GM19238 (cell line): ENCODE data around the gene HIVEP3.

Experiments
- DNase-seq: peaks from one replicate; pipeline ENCODE4 v3.0.0; 2011; ENCODE audit warnings: low spot score; ENCODE audit not compliant: insufficient read length

Gene HIVEP3

DNA sequence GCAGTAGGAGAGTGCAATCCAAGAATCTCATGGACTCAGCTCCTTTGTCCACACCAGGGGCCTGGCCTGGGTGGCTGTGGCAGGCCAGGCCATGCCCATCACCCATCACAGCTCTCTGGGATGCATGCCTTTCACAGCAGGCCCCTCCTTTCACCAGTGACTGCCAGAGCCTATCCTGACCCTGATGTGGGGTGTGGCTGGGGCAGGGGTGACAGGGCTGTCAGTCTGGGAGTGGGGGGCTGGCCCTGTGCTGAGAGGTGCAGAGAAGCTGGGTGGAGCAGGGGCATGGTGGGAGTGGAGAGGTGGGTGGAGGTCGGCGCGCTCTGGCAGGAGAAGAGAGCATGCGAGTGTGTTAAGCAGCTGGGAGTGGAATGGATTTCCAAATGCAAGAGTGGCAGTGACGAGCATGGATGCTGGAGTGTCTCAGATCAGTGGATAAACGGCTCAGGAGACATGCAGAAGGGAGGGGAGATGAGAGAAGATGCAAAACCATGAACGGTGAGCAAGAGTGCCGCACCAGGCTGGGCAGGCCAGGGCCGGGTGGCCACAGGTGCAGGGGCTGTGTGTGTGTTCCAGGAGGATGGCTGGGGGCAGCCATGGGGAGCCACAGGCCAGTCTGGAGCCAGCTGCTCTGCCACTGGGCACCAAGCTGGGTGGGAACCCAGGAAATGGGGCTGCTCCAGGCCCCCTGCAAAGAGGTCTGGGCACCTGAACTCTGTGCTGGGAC lies 394.6 kb downstream of the HIVEP3 start:
- no peak for DNase-seq

DNA sequence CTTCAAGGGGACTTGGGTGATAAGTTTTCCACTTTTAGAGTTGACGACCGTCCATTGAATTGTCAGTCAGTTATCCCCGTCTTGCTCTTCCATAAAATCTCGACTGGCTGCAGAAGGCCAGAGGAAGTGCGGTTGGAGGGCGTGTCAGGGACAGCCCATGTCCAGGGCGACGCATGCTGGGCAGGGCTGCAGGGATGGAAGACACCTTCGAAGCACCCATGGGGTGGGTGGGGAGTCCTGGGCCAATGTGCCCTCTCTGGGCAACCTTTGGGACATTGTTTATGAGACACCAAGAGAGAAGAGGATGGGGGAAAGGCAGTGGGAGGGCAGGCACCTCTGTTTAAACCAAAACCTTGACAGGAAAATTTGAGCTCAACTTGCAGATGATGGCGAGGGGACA lies 395.7 kb downstream of the HIVEP3 start:
- no peak for DNase-seq

DNA sequence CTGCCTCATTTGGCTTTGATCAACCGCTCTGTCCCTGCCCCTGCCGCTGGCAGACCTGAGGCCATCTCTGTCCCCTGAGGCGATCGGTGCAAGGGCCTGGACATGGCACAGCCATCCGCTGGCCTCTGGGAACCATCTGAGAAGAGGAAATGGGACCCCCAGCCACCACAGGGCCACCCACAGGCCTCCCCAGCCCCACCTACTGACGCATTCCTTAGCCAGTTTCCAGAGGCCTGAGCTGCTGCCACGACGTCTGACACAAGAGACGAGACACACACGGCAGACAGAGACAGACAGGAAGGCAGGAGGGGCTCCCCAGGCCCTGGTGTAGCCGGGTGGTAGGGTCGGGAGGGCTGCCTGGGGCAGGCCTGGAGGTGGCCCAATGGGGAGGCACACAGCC lies 397.0 kb downstream of the HIVEP3 start:
- no peak for DNase-seq

DNA sequence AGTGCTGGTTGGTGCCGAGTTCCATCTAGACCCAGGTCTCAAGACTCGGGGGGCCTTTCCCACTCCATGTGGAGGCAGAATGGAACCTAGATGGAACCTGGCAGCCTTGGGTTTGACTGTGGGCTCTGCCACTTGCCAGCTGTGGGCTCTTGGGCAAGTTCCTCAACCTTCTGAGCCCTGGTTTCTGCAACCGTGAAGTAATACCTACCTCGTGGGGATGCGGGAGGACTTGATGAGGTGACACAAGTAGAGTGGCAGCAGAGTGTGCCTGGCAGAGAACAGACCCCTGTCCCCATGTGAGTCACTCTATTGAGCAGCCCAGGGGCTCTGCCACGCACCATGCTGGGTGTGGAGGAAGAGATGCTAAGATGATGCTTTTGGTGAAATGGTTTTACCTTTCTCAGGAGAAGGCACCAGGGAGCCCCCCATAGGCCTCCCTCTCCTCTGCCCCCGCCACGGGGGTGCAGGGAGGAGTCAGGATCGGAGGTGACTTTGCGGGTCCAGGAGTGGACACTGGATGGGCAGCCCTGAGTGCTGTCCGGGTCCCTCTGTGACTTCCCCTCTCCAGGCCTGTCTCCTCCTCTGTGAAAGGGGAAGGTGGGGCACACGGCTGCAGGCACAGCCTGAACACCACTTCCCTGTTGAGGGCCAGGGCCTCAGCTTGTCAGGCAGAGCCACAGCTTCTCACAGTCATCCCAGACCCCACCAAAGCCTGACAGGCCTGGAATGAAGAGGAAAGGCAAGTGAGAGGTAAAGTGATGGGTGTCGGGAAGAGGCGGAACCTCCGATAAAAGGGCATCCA lies 397.6 kb downstream of the HIVEP3 start:
- DNase-seq = no peak

DNA sequence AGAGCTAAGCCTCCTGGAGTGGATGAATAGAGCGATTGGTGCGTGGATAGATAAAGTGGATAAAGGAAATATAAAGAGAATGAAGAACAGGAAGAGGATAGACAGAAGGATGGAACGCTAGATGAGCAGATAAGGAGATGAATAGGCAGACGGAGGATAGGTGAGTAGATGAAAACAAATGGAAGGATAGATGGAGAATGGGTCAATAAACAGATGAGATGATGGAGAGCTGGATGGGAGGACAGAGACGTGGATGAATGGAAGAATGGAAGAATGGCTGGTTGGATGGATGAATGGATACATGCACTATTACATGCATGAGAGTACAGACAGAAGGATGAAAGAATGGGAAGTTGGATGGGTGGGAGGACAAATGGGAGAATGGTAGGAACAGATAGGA lies 399.1 kb downstream of the HIVEP3 start:
- DNase-seq = no peak

DNA sequence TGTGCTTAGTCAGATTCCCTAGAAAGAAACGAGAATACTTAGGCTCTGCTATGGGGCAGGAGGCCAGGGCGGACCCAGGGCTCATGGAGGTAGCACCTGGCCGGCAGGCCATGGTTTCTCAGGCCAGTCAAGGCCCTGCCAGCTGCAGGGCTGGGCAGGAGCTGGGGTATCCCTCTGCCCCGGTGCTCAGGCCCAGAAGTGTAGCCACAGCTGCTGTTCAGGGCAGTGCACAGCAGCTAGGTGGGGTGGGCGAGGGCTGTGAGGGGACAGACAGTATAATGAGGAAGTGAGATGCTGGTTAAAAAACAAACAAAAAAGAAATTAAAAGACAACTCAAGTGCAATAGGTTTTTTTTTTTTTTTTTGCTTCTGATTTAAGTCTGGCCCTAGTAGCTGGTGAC lies 400.3 kb downstream of the HIVEP3 start:
- no peak for DNase-seq

DNA sequence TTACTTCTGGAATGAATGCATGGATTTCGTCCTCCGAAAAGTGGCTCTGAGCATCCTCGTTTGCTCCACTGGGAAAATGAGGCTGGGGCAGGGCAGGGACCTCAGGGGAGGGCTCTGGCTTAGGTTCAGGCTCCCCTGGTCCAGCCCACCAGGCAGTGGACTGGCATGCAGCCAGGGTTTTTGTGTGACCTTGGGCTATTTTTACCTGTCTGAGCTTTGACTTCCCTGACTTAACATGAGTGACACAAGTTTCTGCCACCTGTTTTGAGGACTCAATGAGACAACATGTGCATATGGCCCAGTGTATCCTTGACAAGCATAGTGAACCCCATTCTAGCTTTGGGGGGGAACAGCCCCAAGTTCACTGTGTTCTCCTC lies 401.7 kb downstream of the HIVEP3 start:
- DNase-seq = no peak

DNA sequence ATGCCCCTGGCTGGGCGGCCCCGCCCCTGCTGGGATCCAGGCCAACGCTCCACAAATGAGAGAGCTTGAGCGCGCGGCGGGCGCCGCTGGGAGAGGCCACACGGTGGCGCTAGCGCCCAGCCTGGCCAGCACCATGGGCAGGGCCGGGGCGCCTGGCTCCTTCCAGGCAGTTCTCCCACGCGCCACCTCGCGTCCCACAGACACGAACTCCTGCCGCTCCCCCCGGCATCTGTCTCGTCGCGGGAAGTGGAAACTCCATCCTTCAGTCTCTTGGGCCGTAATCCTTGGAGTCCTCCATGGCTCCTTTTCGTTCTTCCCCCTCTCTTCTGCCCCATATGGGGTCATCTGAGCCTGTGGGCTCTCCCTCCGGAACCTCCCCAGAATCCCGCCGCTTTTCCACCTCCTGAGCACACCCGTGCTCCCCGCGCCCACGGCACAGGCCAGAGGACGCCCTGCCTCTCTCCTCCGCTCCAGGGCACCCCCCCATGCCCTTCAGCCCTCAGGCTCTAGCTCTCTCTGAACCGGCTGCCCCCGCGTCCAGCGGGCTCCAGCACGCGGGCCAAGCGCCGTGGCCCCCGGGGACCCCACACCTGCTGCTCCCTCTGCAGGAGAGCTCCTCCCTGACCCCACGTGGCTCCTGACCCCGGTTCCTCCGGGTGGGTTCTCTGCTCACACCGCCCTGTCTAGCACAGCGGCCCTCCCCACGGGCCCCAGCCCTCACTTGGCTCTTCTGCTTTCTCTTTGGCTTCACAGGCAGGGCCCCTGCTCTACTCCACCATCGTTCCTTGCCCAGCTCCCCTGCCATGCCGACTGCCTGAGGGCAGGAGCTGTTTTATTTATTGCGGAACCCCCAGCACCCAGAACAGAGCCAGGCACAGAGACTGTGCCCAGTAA lies 402.3 kb downstream of the HIVEP3 start:
- peak; percentile 89 for DNase-seq

DNA sequence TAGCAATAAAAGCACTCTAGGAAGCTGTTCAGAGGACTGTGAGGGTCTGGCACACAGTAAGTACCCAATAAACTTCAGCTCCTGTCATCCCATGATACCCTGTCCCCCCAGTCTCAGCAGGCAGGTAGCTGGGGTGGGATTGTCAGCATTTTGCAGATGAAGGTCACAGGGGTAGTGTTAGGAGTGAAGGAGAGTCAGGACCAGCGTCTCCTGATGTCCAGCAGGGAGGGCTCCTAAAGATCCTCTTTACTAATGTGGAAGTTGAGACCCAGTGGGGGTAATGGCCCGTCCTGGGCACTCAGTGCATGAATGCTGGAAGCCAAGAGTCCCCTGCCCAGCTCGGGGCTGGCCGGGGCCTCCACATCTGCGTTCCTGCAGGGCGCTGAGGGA lies 402.9 kb downstream of the HIVEP3 start:
- no peak for DNase-seq

DNA sequence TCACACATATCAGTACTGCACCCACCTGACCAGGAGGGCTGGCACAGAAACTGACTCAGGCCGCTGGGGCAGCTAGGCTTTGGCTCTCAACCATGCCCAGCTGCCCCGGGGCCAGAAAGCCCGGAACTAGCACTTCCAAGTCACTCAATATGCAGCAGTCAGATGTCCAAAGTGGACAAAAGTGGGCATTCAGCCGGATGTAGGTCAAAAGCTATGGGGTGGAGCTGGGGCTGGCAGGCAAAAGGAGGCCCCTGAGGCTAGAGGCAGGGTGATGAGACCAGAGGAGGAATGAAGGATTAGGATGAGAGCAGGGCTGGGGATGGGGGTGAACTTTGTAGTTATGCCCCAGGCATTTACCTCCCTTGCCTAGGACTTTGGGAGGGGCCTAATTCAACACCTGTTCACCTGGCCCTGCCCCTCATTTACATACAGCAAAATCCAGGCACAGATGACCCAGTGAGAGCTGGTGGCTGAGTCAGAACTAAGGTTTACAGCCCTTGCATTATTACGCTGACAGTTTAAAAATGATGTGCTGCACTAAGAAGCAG lies 403.5 kb downstream of the HIVEP3 start:
- DNase-seq = no peak

DNA sequence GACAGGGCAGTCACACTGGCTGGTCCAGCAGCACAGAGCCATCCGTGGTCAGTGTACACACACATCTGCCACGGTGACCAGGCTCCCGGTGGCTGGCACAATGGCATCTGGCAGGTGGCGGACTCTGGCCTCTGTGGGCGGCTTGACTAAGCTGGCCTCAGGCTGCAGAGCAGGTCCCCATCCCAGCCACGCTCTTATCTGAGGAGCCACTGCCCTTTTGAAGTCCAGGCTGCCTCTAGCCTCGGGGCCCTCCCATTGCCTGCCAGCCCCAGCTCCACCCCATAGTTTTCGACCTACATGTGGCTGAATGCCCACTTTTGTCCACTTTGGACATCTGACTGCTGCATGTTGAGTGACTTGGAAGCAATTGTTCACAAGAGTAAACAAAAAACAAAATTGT lies 404.3 kb downstream of the HIVEP3 start:
- no peak for DNase-seq

DNA sequence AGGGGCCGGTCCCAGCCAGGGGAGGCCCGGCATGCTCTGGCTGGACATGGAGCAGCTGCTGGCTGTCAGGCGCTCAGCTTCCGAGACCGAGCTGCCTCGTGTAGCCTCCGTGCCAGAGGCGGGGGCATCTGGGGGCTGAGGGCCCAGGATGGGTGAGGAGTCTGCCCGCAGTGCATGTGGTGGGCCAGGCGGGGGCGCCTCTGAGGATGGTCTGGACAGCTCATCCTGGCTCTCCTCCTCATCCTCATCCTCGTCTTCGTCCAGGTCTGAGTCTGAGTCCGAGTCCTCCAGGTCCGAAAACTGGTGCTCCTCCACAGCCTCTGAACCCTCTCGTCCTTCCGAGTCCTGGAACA lies 405.4 kb downstream of the HIVEP3 start:
- no peak for DNase-seq

DNA sequence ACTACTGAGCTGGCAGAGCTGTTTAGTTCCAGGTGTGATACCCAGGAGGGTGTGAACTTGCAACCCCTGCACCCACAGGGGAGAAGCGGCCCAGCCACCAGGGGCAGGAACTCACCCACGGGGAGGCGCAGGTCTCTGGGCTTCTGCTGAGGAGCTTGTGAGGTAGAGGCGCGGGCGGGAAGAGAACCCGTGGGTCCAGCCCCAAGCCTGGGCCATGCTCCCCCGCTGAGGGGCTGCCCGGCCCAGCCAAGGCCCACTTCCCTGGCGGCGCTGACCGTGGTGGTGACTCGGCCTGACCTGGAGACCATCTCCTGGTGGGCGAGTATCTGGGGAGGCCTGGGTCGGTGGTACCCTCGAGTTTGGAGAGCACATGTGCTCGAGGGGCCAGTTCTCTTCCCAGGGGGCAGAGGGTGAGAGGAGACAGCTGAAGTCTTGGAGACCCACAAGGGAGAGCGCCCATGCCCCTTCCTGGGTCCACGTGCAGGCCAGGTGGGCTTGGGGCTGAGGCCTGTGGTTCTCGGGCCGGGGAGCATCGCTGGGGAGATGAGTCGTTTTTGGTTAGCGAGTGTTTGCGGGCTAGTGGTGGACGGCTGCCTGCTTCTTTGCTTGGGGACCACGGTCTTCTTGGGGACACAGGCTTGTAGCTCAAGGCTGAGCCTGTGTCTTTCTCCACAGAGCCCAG lies 405.9 kb downstream of the HIVEP3 start:
- no peak for DNase-seq

DNA sequence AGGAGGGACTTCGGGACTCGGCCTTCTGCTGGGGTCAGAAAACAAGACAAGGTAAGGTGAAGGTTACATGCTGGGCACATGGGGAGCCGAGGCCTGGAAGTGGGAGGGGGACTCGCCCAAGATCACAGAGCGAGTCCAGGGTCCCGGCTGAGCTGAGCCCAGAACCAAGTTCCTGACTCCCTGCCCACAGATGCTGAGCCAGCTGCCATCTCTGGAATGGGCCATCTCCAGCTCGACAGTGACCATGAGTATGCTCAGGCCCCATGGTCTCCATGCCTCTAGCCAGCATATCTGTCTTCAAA lies 407.5 kb downstream of the HIVEP3 start:
- no peak for DNase-seq

DNA sequence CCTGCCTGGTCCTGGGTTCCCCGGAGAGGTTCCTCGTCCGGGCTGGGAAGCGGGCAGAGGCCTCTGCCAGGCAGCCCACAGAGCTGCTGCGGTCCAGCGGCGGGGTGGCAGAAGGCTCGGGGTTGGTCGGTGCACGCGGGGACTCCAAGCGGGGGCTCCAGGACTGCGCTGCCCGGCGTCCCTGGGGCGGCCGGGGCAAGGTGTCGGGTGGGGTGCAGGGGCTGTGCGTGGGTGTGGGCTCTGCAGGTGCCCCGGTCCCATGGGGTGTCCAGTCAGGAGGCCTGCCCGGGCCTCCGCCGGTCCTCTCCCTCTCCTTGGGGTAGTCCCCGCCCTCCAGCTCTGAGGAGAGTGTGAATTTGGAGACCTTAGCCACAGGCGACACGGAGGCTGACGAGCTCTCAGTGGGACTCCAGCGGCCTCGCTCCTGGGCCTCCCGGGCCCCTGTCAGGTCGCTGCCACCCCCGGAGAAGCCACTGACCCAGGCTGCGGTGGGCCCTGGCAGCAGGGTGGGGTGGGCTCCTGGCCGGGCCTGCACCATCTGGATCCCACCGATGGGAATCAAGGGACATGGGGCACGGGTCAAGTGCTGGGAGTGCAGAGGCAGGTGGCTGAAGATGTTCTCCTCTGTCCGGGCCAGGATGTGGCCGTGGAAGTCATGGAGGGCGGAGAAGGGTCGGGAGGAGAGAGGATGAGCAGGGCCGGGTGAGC lies 408.0 kb downstream of the HIVEP3 start:
- no peak for DNase-seq

DNA sequence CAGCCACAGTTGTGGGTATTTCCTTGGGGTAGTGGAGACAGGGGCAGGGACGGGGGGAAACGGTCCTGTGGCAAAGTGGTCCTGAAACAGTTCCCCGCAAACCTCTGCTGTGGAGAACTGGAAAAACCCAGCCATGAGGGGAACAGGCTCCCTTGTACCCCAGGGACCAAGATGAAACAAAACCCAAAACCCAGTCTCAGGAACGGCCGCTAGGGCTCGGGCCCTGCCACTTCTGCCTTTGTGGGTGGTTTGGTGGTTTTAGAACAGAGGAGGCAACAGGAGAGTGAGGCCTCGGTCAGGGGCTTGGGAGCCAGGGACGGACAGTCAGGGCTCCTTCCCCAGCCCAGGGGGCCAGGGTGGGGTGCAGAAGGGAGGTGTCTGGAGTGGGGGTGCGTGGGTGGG lies 409.5 kb downstream of the HIVEP3 start:
- DNase-seq = no peak

DNA sequence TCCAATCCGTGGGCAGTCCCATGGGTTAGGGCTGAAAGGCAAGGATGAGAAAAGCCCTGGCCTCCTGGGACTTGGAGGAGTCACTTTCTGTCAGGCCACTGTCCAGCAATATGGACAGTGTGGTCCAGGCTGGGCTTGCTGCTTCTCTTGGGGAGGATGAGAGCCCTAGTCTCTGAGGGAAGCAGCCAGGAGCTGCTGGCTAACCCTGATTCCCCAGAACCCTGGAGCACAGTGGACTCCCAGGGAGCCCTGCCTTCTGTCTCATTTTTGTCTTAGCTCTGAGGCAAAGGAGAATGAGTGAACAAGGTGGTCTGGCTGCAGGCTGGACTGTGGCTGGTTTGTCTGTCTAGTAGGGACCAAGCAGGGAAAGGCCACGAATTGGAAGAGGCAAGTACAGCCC lies 410.4 kb downstream of the HIVEP3 start:
- no peak for DNase-seq

DNA sequence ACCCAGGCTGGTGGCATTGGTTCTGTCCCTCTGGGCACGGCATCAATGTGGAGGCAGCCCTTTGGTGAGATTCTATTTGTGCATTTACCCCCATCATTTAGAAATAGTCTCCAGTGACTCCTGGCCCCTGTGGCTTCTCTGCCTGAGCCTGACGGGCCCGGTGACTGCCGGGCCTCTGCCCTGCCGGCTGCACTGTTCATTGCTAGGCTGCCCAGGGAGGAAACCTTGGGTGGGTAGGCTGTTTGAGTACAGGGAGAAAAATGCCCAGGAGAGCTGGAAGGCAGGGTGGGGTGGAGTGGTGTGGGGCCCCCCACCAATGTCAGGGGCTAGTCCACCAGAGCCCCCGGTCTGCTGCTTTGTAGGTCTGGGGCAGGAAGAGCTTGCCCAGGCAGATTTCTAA lies 410.9 kb downstream of the HIVEP3 start:
- no peak for DNase-seq

DNA sequence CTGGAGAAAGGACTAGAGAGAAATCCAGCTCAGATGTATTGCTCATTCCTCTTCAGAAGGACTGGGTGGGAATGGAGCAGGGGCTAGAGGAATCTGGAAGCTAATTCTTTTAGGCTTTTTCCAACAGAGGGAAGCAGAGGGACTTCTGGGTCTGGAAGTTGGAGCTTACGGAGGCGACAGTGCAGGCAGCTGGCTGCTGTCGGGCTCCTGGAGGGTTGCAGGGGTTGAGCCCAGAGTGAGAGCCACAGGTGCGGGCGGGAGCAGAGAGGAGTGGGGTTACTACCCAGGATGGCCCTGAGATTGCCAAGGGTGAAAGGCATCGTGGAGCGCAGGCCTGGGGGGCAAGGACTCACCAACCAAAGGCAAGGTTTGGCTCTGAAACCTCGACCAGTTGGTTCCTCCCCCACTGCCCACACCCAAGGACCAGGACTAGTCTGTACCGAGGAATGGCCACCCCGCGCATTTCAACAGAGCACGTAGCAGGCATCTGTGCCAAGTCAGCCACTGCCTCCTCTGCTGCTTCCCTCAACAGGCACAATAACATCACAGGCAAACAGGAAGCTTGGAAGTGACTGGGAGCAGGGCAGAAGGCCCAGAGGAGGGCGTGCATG lies 411.5 kb downstream of the HIVEP3 start:
- no peak for DNase-seq
